Psoas muscle (tissue), 8 donors: ENCODE results near the gene WWOX. TPM values are rescaled to one million over a fixed set of nuclear protein-coding genes. Genes with fewer than 3 reads are reported as not detected.

Experiments
- ATAC-seq, 4 donors: fragments of 200-7000 bp; cut with Tn5 transposase; one replicate each; pipeline ENCODE4 v1.9.1; 2020; ENCODE audit warnings: moderate library complexity in 3 of 4, mild to moderate bottlenecking in 2 of 4
- DNase-seq, 2 donors: peaks; one replicate each; pipeline ENCODE4 v3.0.0-alpha.2; 2020
- H3K27ac ChIP-seq: fragments of 200-600 bp; one replicate; pipeline ENCODE4 v1.8.0; 2022
- H3K27me3 ChIP-seq, 3 donors: fragments of 200-600 bp in 1 of 3; one replicate each; pipeline versions ENCODE4 v1.6.1 to v1.8.0; 2013 to 2022; ENCODE audit warnings: low read length in 2 of 3, mild to moderate bottlenecking in 2 of 3, moderate library complexity in 1 of 3; ENCODE audit not compliant: insufficient read depth in 3 of 3
- H3K36me3 ChIP-seq, 2 donors: fragments of 200-600 bp in 1 of 2; one replicate each; pipeline versions ENCODE4 v1.6.1 to v1.8.0; 2013 to 2022; ENCODE audit warnings: low read depth in 1 of 2, mild to moderate bottlenecking in 1 of 2, moderate library complexity in 1 of 2; ENCODE audit not compliant: insufficient read depth in 1 of 2
- H3K4me1 ChIP-seq: fragments of 200-600 bp; one replicate; pipeline ENCODE4 v1.8.0; 2022
- H3K4me3 ChIP-seq: fragments of 200-600 bp; one replicate; pipeline ENCODE4 v1.8.0; 2022; ENCODE audit warnings: mild to moderate bottlenecking
- H3K9me3 ChIP-seq: fragments of 200-600 bp; one replicate; pipeline ENCODE4 v1.8.0; 2022
- CTCF ChIP-seq: fragments of 200-600 bp; IDR thresholded peaks from one replicate; pipeline ENCODE4 v1.8.0; 2022; ENCODE audit warnings: antibody characterized with exemption
- WGBS, 3 donors: extraction: QIAGEN DNeasy Blood & Tissue Kit; methylation state at CpG; one replicate each; pipeline versions ENCODE4 v1.1.6 to v1.1.7; 2013; 5-methylcytosine and 5-hydroxymethylcytosine counted together
- intact Hi-C, 2 donors: fragments of 100-400 bp; cut with DNase I; formaldehyde crosslinking; loops; one replicate each; pipeline versions ENCODE4 v1.11.0 to v1.14.2; 2022
- polyA plus RNA-seq, 3 donors: library from polyadenylated mRNA; stranded (reverse); fragments of 200-250 nt; gene quantifications; one replicate each; pipeline ENCODE4 v1.2.3, GENCODE V29; 2013
- total RNA-seq, 4 donors: library from RNA; stranded (reverse); fragmentation: NEBNext Ultra II Directional in 2 of 4; extraction: Animal tissue kit (Norgen Biotek cat#: 25700) in 2 of 4; gene quantifications; one replicate each; pipeline versions ENCODE4 v1.2.1 to v1.2.4, GENCODE V29; 2021 to 2023
- donor health status: healthy with polysubstance abuse.
- donor health status: DM: no; HTN: no; CAD: no; lungs with moderate emphysema.
- donor health status: Bipolar disorder and iron deficiency.
- donor health status: healthy.
- donor health status: DM: yes; HTN: yes; CAD: no.
- donor health status: DM: no; HTN: no; CAD: no.
- donor health status: DM: no; HTN: no; CAD: no.
- donor health status: DM: yes; HTN: yes; CAD: no.

WWOX gene
- total and polyA plus RNA-seq, 7 donors = 3.1 to 6.6 (median 5.0) TPM

DNA sequence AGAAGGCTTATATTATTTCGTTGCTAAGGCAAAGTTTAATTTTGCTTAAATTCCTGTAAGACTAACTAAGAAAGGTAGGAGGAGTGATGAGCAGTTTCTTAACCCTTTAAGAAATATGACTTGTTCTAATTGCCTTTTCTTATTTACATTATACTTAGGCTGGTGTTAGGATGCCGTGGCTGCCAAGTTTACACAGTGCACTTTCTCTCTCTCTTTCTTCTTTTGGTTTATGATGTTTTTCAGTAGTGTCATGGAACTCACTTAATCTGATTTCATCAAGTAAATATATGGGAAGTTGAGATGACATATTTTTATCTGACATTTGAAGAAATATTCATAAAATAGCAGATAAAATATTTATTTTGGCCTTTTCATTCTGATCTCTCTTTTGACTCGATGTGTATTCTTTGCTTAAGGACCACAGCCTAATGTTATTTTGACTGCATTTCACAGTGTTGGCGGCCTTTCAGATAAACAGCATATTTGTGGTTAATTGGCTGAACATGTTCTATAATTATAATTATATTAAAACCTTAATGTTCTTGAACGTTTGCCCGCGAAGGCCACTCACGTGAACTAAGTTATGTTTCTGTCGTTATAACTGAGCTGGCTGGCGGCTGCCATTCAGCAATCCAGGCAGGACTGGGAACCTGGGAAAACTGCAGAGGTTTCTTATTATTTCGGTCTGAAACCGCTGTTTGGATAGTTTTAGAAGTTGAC is 191.6 kb downstream of the WWOX start:
- no peak for ATAC-seq
- no peak for TF ChIP-seq CTCF
- Histone ChIP-seq H3K27me3 (no peaks in the 10 kb centered on the region), H3K27ac (no peak overlapping the region), H3K4me1 (no peaks in the 10 kb centered on the region), H3K4me3 (no peak overlapping the region), H3K9me3 (no peaks in the 10 kb centered on the region), H3K36me3 (no peaks in the 10 kb centered on the region)
- intact Hi-C loops = no loop called here
- WGBS, 3 donors = 63 to 77% (median 63%) methylated on average over 12 of the region's 12 CpGs
- no peak for DNase-seq

DNA sequence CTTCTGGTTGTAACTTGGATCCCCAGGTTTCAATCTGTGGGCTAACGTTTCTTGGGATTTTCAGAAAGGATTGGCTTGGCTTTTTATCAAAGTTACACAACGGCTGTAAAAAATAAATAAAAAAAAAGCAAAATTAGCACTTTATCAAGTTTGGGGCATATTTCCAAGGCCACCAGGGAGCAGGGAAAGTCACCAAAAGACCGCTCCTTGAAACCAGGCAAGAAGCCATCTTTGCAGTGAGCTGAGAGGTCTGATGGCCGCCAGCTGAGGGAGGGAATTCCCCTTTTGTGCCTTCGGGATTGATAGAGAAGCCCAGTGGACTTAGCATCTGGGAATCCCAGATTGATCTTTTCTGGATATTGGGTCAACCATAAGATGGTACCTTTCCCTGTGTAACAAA is 192.2 kb downstream of the WWOX start:
- no peak for DNase-seq
- Histone ChIP-seq H3K9me3 (no peaks in the 10 kb centered on the region), H3K4me3 (no peak overlapping the region), H3K27ac (no peak overlapping the region), H3K36me3 (no peaks in the 10 kb centered on the region), H3K27me3 (no peaks in the 10 kb centered on the region), H3K4me1 (no peaks in the 10 kb centered on the region)
- 44 to 63% (median 48%) methylated on average over 5 of the region's 5 CpGs for WGBS, 3 donors
- intact Hi-C loops = no loop called here
- no peak for ATAC-seq
- TF ChIP-seq CTCF = no peak

GRCh38 chr16:78292086-78292843 is 192.8 kb downstream of the WWOX start:
- H3K4me1 ChIP-seq = no peaks in the 10 kb centered on the region
- no peak overlapping the region for H3K4me3 ChIP-seq
- H3K36me3 ChIP-seq = no peaks in the 10 kb centered on the region
- intact Hi-C loops = no loop called here
- WGBS, 3 donors = 64 to 81% (median 78%) methylated on average over 4 of the region's 4 CpGs
- no peak overlapping the region for H3K27ac ChIP-seq
- DNase-seq = no peak
- ATAC-seq = no peak
- no peaks in the 10 kb centered on the region for H3K9me3 ChIP-seq
- H3K27me3 ChIP-seq = no peaks in the 10 kb centered on the region
- TF ChIP-seq CTCF = no peak

DNA sequence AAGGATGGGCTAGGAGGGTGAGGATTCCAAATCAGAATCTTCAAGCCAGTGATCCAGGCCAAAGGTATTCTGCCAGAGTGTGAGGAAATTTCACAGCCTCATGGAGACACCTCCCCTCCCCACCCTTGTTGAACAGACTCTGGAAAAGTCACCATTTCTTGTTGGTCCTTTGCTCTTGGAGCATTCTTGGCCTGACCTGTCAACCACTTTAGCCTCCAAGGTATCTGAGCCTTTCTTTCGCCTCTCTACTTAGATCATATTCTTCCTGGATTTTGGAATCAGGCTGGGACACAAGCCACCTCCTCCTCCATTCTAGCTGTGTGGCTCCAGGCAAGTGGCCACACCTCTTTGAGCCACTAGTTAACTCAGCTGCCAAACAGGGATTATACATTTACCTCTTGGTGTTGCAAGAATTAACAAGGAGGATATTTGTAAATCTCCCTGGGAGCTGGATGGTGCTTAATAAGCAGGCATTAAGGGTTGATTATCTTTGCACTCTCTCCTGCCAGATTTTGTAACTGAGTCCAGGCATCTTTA is 193.5 kb downstream of the WWOX start:
- WGBS, 3 donors = 83 to 92% (median 91%) methylated on average over 1 of the region's 1 CpG
- no peaks in the 10 kb centered on the region for H3K4me1 ChIP-seq
- intact Hi-C loops = no loop called here
- no peak overlapping the region for H3K4me3 ChIP-seq
- ATAC-seq (no peak), DNase-seq (no peak)
- H3K36me3 ChIP-seq = no peaks in the 10 kb centered on the region
- H3K9me3 ChIP-seq = no peaks in the 10 kb centered on the region
- TF ChIP-seq CTCF = no peak
- no peaks in the 10 kb centered on the region for H3K27me3 ChIP-seq
- H3K27ac ChIP-seq = no peak overlapping the region
